OCI-LY3 (cell line): ENCODE data around the gene PTPN23.

Experiments
- H2AFZ ChIP-seq: fragments of 200-600, 300-600 bp; shearing (Covaris generic); 2 replicates; pipeline ENCODE4 v1.6.0; 2014; ENCODE audit warnings: antibody characterized with exemption, low read depth, low read length
- H3K27ac ChIP-seq: fragments of 200-600, 300-600 bp; sonication (generic); 2 replicates; pipeline ENCODE4 v1.5.1; 2014; ENCODE audit warnings: mild to moderate bottlenecking, low read length, moderate library complexity, mixed read lengths
- H3K27me3 ChIP-seq: fragments of 200-600, 300-600 bp; sonication (generic); 2 replicates; pipeline ENCODE4 v1.6.1; 2014; ENCODE audit warnings: low read depth, low read length, mixed read lengths
- H3K36me3 ChIP-seq: fragments of 200-600, 300-600 bp; sonication (generic); replicated peaks from 2 replicates; pipeline ENCODE3; 2014; ENCODE audit warnings: low read depth, low read length, mixed read lengths
- H3K4me1 ChIP-seq: fragments of 300-600, 200-600 bp; sonication (generic); 2 replicates; pipeline ENCODE4 v1.6.1; 2014; ENCODE audit warnings: low read length, mixed read lengths
- H3K4me2 ChIP-seq: fragments of 200-600, 300-600 bp; sonication (generic); 2 replicates; pipeline ENCODE4 v1.6.1; 2014; ENCODE audit warnings: low read length, mixed read lengths
- H3K4me3 ChIP-seq: fragments of 300-600, 200-600 bp; sonication (generic); 2 replicates; pipeline ENCODE4 v1.5.1; 2014; ENCODE audit warnings: antibody characterized with exemption, mild to moderate bottlenecking, low read length, moderate library complexity
- H3K79me2 ChIP-seq: fragments of 300-600, 200-600 bp; shearing (Covaris generic); 2 replicates; pipeline ENCODE4 v1.6.1; 2014; ENCODE audit warnings: mild to moderate bottlenecking, low read length, mixed read lengths
- H3K9ac ChIP-seq: fragments of 300-600, 200-600 bp; shearing (Covaris generic); 2 replicates; pipeline ENCODE4 v1.6.0; 2014; ENCODE audit warnings: mild to moderate bottlenecking, low read length, moderate library complexity
- H3K9me3 ChIP-seq: fragments of 200-600, 300-600 bp; shearing (Covaris generic); 2 replicates; pipeline ENCODE4 v1.6.1; 2014; ENCODE audit warnings: low read length, mixed read lengths; ENCODE audit not compliant: insufficient read depth
- H4K20me1 ChIP-seq: fragments of 200-600, 300-600 bp; sonication (generic); 2 replicates; pipeline ENCODE4 v1.6.1; 2016; ENCODE audit warnings: low read length, mixed read lengths; ENCODE audit not compliant: insufficient read depth
- CTCF ChIP-seq: fragments of 200-600, 300-600 bp; sonication (generic); IDR thresholded peaks from 2 replicates; pipeline ENCODE4 v1.5.1; 2014; ENCODE audit warnings: antibody characterized with exemption, low read length, low read depth
- EZH2phosphoT487 ChIP-seq: fragments of 200-600 bp; shearing (Covaris generic); IDR thresholded peaks from 2 replicates; pipeline ENCODE4 v1.6.1; 2018; ENCODE audit warnings: antibody characterized with exemption, mixed run types, low read depth

The PTPN23 gene

DNA sequence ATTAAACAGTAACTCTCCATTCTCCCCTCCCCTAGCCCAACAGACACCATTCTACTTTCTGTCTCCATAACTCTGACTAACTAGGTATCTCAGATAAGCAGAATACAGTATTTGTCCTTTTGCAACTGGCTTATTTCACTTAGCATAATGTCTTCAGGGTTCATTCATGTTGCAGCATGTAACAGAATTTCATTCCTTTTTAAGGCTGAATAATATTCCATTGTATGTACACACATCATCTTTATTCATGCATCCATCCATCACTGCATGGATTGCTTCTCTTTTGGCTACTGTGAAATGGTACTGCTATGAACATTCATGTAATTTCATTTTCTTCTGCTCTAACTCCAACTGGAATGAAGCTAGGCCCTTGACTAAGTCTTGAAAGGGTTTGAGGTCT is 2.0 kb upstream of the PTPN23 start:
- H3K4me2 ChIP-seq: peak overlapping the region; percentile 85; the same call in 1 of the 2 replicates
- H3K4me1 ChIP-seq: peaks cover 24% of the 10 kb centered on the region
- H3K9ac ChIP-seq: no peak overlapping the region
- H3K36me3 ChIP-seq: no peaks in the 10 kb centered on the region
- H3K79me2 ChIP-seq: peaks cover 49% of the 10 kb centered on the region
- no peaks in the 10 kb centered on the region for H3K27me3 ChIP-seq
- H3K27ac ChIP-seq: no peak overlapping the region
- peaks cover 21% of the 10 kb centered on the region for H4K20me1 ChIP-seq
- no peak overlapping the region for H2AFZ ChIP-seq
- H3K4me3 ChIP-seq: no peak overlapping the region
- no peaks in the 10 kb centered on the region for H3K9me3 ChIP-seq
- TF ChIP-seq CTCF (no peak), EZH2phosphoT487 (no peak)

- H3K79me2 ChIP-seq: peaks cover 53% of the 10 kb centered on the region
- no peaks in the 10 kb centered on the region for H3K27me3 ChIP-seq
- TF ChIP-seq EZH2phosphoT487: no peak
- no peak for TF ChIP-seq CTCF
- H3K9ac ChIP-seq: peak overlapping the region; percentile 96
- peaks cover 24% of the 10 kb centered on the region for H3K4me1 ChIP-seq
- H3K4me3 ChIP-seq: peak overlapping the region; percentile 86
- H3K9me3 ChIP-seq: no peaks in the 10 kb centered on the region
- peak overlapping the region; percentile 86 for H3K27ac ChIP-seq
- H3K36me3 ChIP-seq: no peaks in the 10 kb centered on the region
- H3K4me2 ChIP-seq: peak overlapping the region; percentile 85
- H4K20me1 ChIP-seq: peaks cover 22% of the 10 kb centered on the region
- no peak overlapping the region for H2AFZ ChIP-seq
Observed at GRCh38 chr3:47379411-47379899, 1.4 kb upstream of the PTPN23 start.

DNA sequence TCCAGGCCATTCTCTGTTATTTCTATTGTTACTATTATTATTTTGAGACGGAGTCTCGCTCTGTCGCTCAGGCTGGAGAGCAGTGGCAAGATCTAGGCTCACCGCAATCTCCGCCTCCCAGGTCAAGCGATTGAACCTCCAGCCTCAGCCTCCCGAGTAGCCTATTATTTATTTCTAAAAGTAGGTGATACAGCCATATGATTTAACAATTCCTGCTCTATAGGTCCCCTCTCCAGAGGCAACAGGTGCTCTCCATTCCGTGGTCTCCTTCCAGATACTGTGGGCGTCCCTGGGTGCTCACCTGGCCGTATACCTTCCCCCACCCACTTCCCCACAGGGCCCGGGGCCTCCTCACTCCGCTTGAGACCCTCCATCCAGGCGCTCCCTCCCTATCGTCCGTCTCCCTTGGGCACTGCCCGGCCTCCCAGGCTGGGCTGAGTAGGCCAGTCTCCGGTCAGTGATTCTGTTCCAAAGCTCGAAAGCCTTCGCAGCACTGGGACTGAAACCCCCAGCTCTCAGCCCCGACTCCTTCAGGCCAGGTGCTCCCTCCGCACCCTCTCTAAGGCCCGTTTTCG is 708 bp upstream of the PTPN23 start:
- Histone ChIP-seq H3K36me3 (no peaks in the 10 kb centered on the region), H3K4me3 (peak overlapping the region; percentile 86), H3K9ac (peak overlapping the region; percentile 96), H3K27ac (peak overlapping the region; percentile 86), H3K4me2 (peak overlapping the region; percentile 85), H3K27me3 (no peaks in the 10 kb centered on the region), H3K79me2 (peaks cover 59% of the 10 kb centered on the region), H3K9me3 (no peaks in the 10 kb centered on the region), H3K4me1 (peaks cover 24% of the 10 kb centered on the region), H4K20me1 (peaks cover 26% of the 10 kb centered on the region), H2AFZ (peak overlapping the region; percentile 66; the same call in 1 of the 2 replicates)
- no peak for TF ChIP-seq EZH2phosphoT487
- no peak for TF ChIP-seq CTCF

GRCh38 chr3:47381317-47382157 is 716 bp downstream of the PTPN23 start:
- H3K9me3 ChIP-seq: no peaks in the 10 kb centered on the region
- no peak for TF ChIP-seq EZH2phosphoT487
- TF ChIP-seq CTCF: no peak
- H3K4me2 ChIP-seq: peak overlapping the region; percentile 99
- H3K79me2 ChIP-seq: peaks cover 73% of the 10 kb centered on the region
- H3K27me3 ChIP-seq: no peaks in the 10 kb centered on the region
- peak overlapping the region; percentile 86 for H3K27ac ChIP-seq
- peak overlapping the region; percentile 66 for H2AFZ ChIP-seq
- peaks cover 24% of the 10 kb centered on the region for H3K4me1 ChIP-seq
- peaks cover 3% of the 10 kb centered on the region for H3K36me3 ChIP-seq
- peaks cover 31% of the 10 kb centered on the region for H4K20me1 ChIP-seq
- peak overlapping the region; percentile 86 for H3K4me3 ChIP-seq
- peak overlapping the region; percentile 96 for H3K9ac ChIP-seq
